K562 (cell line): Measurements from ENCODE around the gene MRPL19. TPM values are rescaled to one million over a fixed set of nuclear protein-coding genes. Genes with fewer than 3 reads are reported as not detected.

ENCODE experiments used
- ATAC-seq: fragments of 200-7000 bp; cut with Tn5 transposase; 3 replicates; pipeline ENCODE4 v1.9.1; 2020; ENCODE audit warnings: moderate library complexity
- BruUV-seq: library from RNA; stranded (reverse); fragments of 400-500 nt; replicated peaks from 2 replicates; lab custom pipeline; 2021; lab: Mats Ljungman, UMichigan
- CTCF ChIA-PET: fragments of 300-600 bp; formaldehyde crosslinking; extraction: SDS; loops from one replicate; lab custom pipeline; 2021; ENCODE audit warnings: low intra/inter-chr PET ratio; lab: Yijun Ruan, JAX
- POLR2A ChIA-PET: fragments of 300-600, 350-650 bp; sonication (Branson Sonifier 250); formaldehyde crosslinking; extraction: SDS; loops from one replicate; lab custom pipeline; 2021; ENCODE audit warnings: antibody characterized with exemption, inconsistent platforms; lab: Yijun Ruan, JAX
- DNase-seq, 4 experiments: peaks; one replicate each; pipeline versions ENCODE4 v3.0.0 to v3.0.0-alpha.2; 2011 to 2018; ENCODE audit warnings: low spot score in 3 of 4, mixed read lengths in 3 of 4; ENCODE audit errors: extremely low read depth in 1 of 4
- FAIRE-seq: peaks from 2 replicates; lab custom pipeline; 2011; peaks lifted over from hg19 to GRCh38; lab: Jason Lieb, UNC
- H2AFZ ChIP-seq: 2 replicates; pipeline ENCODE4 v1.6.0; 2011; ENCODE audit warnings: low read depth, low read length, control low read depth, inconsistent platforms
- H3K27ac ChIP-seq: fragments of 200-600 bp; 3 replicates; pipeline ENCODE4 v1.8.0; 2011; ENCODE audit warnings: low read depth, mild to moderate bottlenecking, control low read depth, inconsistent platforms, low read length, moderate library complexity, mixed read lengths; ENCODE audit errors: extremely low read depth
- H3K27me3 ChIP-seq, 2 experiments: fragments of 300-600 bp in 1 of 2; 2 replicates in 1 of 2; 3 replicates in 1 of 2; pipeline versions ENCODE4 v1.6.0 to v1.8.0; 2011; ENCODE audit warnings: inconsistent platforms in 2 of 2, low read length in 2 of 2, mild to moderate bottlenecking in 1 of 2, mixed read lengths in 1 of 2, moderate library complexity in 1 of 2; ENCODE audit not compliant: control insufficient read depth in 2 of 2, insufficient read depth in 2 of 2
- H3K36me3 ChIP-seq: fragments of 300-600 bp; 3 replicates; pipeline ENCODE4 v1.8.0; 2011; ENCODE audit warnings: mild to moderate bottlenecking, low read length, inconsistent platforms; ENCODE audit not compliant: control insufficient read depth, insufficient read depth
- H3K4me1 ChIP-seq, 2 experiments: fragments of 200-600 bp in 1 of 2; replicated peaks in 1 of 2; 2 replicates in 1 of 2; 3 replicates in 1 of 2; pipeline versions ENCODE4 v1.5.1 to v1.8.0; 2011; ENCODE audit warnings: inconsistent platforms in 2 of 2, low read length in 2 of 2, mild to moderate bottlenecking in 1 of 2, mixed read lengths in 1 of 2, moderate library complexity in 1 of 2; ENCODE audit not compliant: control insufficient read depth in 2 of 2, insufficient read depth in 2 of 2
- H3K4me2 ChIP-seq: 2 replicates; pipeline ENCODE4 v1.6.1; 2011; ENCODE audit warnings: low read length, control low read depth, inconsistent platforms, mixed read lengths; ENCODE audit not compliant: insufficient read depth
- H3K4me3 ChIP-seq: fragments of 200-600 bp; sonication (generic), shearing (Covaris generic); 2 replicates; pipeline ENCODE4 v1.5.1; 2016; ENCODE audit warnings: control low read depth, inconsistent platforms
- H3K79me2 ChIP-seq: fragments of 200-600 bp; 3 replicates; pipeline ENCODE4 v1.8.0; 2011; ENCODE audit warnings: low read length, inconsistent platforms; ENCODE audit not compliant: control insufficient read depth, insufficient read depth
- H3K9ac ChIP-seq, 2 experiments: 2 replicates each; pipeline versions ENCODE4 v1.6.0 to v1.6.1; 2011; ENCODE audit warnings: low read depth in 2 of 2, low read length in 2 of 2, control low read depth in 1 of 2, inconsistent platforms in 1 of 2, mild to moderate bottlenecking in 1 of 2, mixed read lengths in 1 of 2; ENCODE audit not compliant: insufficient read depth in 1 of 2
- H3K9me1 ChIP-seq: one replicate; pipeline ENCODE4 v1.6.0; 2011; ENCODE audit warnings: inconsistent platforms, mild to moderate bottlenecking, low read length, moderate library complexity; ENCODE audit not compliant: control insufficient read depth, insufficient read depth
- H3K9me3 ChIP-seq: replicated peaks from 2 replicates; pipeline ENCODE4 v1.5.1; 2011; ENCODE audit warnings: low read depth, low read length, inconsistent platforms; ENCODE audit not compliant: control insufficient read depth, insufficient read depth
- H4K20me1 ChIP-seq: replicated peaks from 2 replicates; pipeline ENCODE4 v1.6.1; 2011; ENCODE audit warnings: low read length, inconsistent platforms, mixed read lengths; ENCODE audit not compliant: control insufficient read depth, insufficient read depth
- HLTF ChIP-seq: fragments of 450-650 bp; IDR thresholded peaks from 2 replicates; pipeline ENCODE4 v1.6.1; 2016
- NFE2L1 ChIP-seq: fragments of 450-650 bp; IDR thresholded peaks from 2 replicates; pipeline ENCODE4 v1.6.1; 2016; ENCODE audit warnings: missing genetic modification characterization, low read depth, mild to moderate bottlenecking, missing compliant biosample characterization, moderate library complexity, borderline replicate concordance
- PRPF4 ChIP-seq: fragments of 200-400 bp; formaldehyde crosslinking; IDR thresholded peaks from one replicate; pipeline ENCODE4 v1.6.1; 2017; ENCODE audit warnings: low read length, low read depth, mild to moderate bottlenecking; ENCODE audit not compliant: insufficient read depth, poor library complexity, severe bottlenecking
- PYGO2 ChIP-seq: fragments of 450-650 bp; IDR thresholded peaks from 2 replicates; pipeline ENCODE4 v1.6.1; 2016; ENCODE audit warnings: mild to moderate bottlenecking, missing genetic modification characterization, moderate library complexity, missing compliant biosample characterization
- SAFB ChIP-seq: fragments of 200-400 bp; formaldehyde crosslinking; IDR thresholded peaks from 2 replicates; pipeline ENCODE4 v1.6.1; 2017; ENCODE audit warnings: low read depth, low read length, borderline replicate concordance
- ZNF175 ChIP-seq: fragments of 200-800 bp; sonication (Bioruptor generic); IDR thresholded peaks from 2 replicates; pipeline ENCODE4 v1.6.1; 2016; ENCODE audit warnings: low read depth, mild to moderate bottlenecking, missing genetic modification characterization, missing compliant biosample characterization
- ZNF316 ChIP-seq: fragments of 450-650 bp; IDR thresholded peaks from 2 replicates; pipeline ENCODE4 v1.6.1; 2016
- WGBS: fragments of 100-300 bp; shearing (Covaris generic); methylation state at CpG from one replicate; pipeline ENCODE4 v1.1.6; 2016; ENCODE audit warnings: low coverage, mixed read lengths; ENCODE audit not compliant: insufficient coverage; ENCODE audit errors: missing lambda C conversion rate; 5-methylcytosine and 5-hydroxymethylcytosine counted together
- in situ Hi-C: fragments of 300-500 bp; cut with MboI; formaldehyde crosslinking; loops from 4 replicates; pipeline ENCODE4 v1.15.0; 2018; ENCODE audit warnings: inconsistent platforms, mixed read lengths
- intact Hi-C: fragments of 100-400 bp; cut with micrococcal nuclease; formaldehyde crosslinking; loops from 2 replicates; pipeline ENCODE4 v1.14.2; 2022
- polyA plus RNA-seq, 8 experiments: library from polyadenylated mRNA; depleted of rRNA in 4 of 8; stranded (reverse) in 5 of 8; unstranded in 3 of 8; fragments of >200 nt; fragmentation: Nextera tagmentation in 2 of 8; fragmentation: Illumina TruSeq in 1 of 8; extraction: Ambion mirVana in 2 of 8; extraction: Trizol in 1 of 8; gene quantifications; 2 replicates each; pipeline versions ENCODE4 v1.2.1 to v1.2.3, GENCODE V29; 2011 to 2014; ENCODE audit warnings: inconsistent platforms in 1 of 8, missing spikeins in 1 of 8
- total RNA-seq, 7 experiments: library from RNA; depleted of rRNA in 6 of 7; stranded (reverse); fragments of >200 nt in 6 of 7; fragmentation: Illumina TruSeq in 2 of 7; extraction: Trizol in 2 of 7; gene quantifications; 2 replicates each; pipeline versions ENCODE4 v1.2.1 to v1.2.3, GENCODE V29; 2011 to 2021; ENCODE audit warnings: low replicate concordance in 1 of 7
- TF ChIP-seq, protein P1 (sequence below): fragments of 450-650 bp; IDR thresholded peaks from 2 replicates; pipeline ENCODE4 v1.6.1; 2017; ENCODE audit warnings: antibody characterized with exemption

Gene MRPL19
- total and polyA plus RNA-seq, 9 of the 15 experiments (the other 6 are each of a cell fraction or from before 2014, with no cell fraction given) = 9.7 to 65.9 (median 56.1) TPM

DNA sequence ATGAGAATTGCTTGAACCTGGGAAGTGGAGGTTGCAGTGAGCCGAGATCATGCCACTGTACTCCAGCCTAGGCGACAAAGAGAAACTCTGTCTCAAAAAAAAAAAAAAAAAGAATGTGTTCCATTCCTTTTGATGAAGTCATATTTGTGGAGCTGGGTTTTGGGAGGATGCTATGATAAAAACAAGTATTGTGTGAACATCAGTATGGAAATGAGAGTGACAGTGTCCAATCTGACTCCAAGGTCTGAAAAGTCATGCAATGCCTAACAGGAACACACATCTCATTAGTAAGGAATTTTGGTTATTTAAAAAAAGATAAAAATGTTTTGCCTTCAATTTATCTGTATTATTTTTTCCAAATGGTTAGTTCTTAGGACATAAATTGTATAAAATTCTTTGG, 52.3 kb downstream of the MRPL19 start:
- Histone ChIP-seq H3K4me3 (no peak overlapping the region), H4K20me1 (no peaks in the 10 kb centered on the region), H3K4me2 (no peak overlapping the region), H2AFZ (no peak overlapping the region), H3K4me1 (no peaks in the 10 kb centered on the region), H3K9me1 (no peaks in the 10 kb centered on the region), H3K79me2 (no peaks in the 10 kb centered on the region), H3K27me3 (no peaks in the 10 kb centered on the region), H3K27ac (no peak overlapping the region), H3K9ac (no peak overlapping the region), H3K9me3 (no peaks in the 10 kb centered on the region), H3K36me3 (peaks cover 81% of the 10 kb centered on the region)
- TF ChIP-seq, protein P1, sequence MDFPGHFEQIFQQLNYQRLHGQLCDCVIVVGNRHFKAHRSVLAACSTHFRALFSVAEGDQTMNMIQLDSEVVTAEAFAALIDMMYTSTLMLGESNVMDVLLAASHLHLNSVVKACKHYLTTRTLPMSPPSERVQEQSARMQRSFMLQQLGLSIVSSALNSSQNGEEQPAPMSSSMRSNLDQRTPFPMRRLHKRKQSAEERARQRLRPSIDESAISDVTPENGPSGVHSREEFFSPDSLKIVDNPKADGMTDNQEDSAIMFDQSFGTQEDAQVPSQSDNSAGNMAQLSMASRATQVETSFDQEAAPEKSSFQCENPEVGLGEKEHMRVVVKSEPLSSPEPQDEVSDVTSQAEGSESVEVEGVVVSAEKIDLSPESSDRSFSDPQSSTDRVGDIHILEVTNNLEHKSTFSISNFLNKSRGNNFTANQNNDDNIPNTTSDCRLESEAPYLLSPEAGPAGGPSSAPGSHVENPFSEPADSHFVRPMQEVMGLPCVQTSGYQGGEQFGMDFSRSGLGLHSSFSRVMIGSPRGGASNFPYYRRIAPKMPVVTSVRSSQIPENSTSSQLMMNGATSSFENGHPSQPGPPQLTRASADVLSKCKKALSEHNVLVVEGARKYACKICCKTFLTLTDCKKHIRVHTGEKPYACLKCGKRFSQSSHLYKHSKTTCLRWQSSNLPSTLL = no peak
- intact Hi-C loops (no loop called here), in situ Hi-C loops (no loop called here)
- ATAC-seq (no peak), DNase-seq (no peak), FAIRE-seq (no peak)
- ChIA-PET POLR2A (interaction anchor here (1.1 kb wide), 1 partner anchor 11 kb away, joined by 3 read pairs; the partner anchor contains the start of gene GCFC2), CTCF (no interaction called here)
- no TSS peak for BruUV-seq
- no CpG with 5 or more reads among the region's 2 CpGs for WGBS

DNA sequence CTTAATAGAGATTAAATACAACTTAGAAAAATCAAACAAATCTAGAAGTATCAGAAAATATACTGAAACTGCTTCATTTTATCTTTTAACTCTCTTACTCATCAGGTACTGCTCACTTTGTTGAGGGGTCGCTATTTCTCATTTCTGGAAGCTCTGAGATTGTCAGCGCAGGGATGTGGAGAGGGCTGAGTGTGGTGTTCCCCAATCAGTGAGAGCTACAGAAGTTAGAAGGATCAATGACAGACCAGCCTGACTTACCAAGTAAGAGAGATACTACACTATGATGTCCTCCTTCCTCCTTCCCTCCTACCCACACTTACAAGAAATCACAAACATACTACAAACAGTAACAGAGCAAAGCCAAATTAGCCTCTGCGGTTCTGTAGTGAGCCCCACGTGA, 56.0 kb downstream of the MRPL19 start:
- intact Hi-C loops (no loop called here), in situ Hi-C loops (no loop called here)
- no peaks in the 10 kb centered on the region for H3K4me1 ChIP-seq
- H3K9me1 ChIP-seq = no peaks in the 10 kb centered on the region
- H3K9ac ChIP-seq = no peak overlapping the region
- no peaks in the 10 kb centered on the region for H3K9me3 ChIP-seq
- no peak overlapping the region for H3K27ac ChIP-seq
- peaks cover 7% of the 10 kb centered on the region; the same call in 2 of the 3 replicates for H3K79me2 ChIP-seq
- POLR2A ChIA-PET = no interaction called here
- H3K4me2 ChIP-seq = no peak overlapping the region
- no peaks in the 10 kb centered on the region for H3K27me3 ChIP-seq
- no TSS peak for BruUV-seq
- WGBS = 98% methylated on average over 4 of the region's 4 CpGs
- H3K4me3 ChIP-seq = no peak overlapping the region
- H3K36me3 ChIP-seq = peaks cover 79% of the 10 kb centered on the region
- FAIRE-seq (peak; percentile 67), DNase-seq (no peak), ATAC-seq (no peak)
- no peak overlapping the region for H2AFZ ChIP-seq
- H4K20me1 ChIP-seq = no peaks in the 10 kb centered on the region
- CTCF ChIA-PET = no interaction called here
- no peak for TF ChIP-seq HLTF
- no peak for TF ChIP-seq ZNF316
- TF ChIP-seq SAFB = no peak
- TF ChIP-seq NFE2L1 (tag) = no peak
- no peak for TF ChIP-seq PRPF4
- TF ChIP-seq PYGO2 (tag) = no peak
- no peak for TF ChIP-seq ZNF175 (CRISPR knock-in tag)
